HCT116 (cell line): ENCODE measurements around the gene EYA4. TPM values are rescaled to one million over a fixed set of nuclear protein-coding genes. Genes with fewer than 3 reads are reported as not detected.

ENCODE experiments used
- ATAC-seq: fragments of 200-7000 bp; cut with Tn5 transposase; 2 replicates; pipeline ENCODE4 v1.9.1; 2020; ENCODE audit warnings: mild to moderate bottlenecking, moderate library complexity
- BruUV-seq: library from RNA; stranded (reverse); fragments of 400-500 nt; replicated peaks from 2 replicates; lab custom pipeline; 2021; lab: Mats Ljungman, UMichigan
- CTCF ChIA-PET: fragments of 300-600 bp; sonication (Branson Sonifier 250); formaldehyde crosslinking; loops from one replicate; lab custom pipeline; 2021; ENCODE audit warnings: antibody characterized with exemption; lab: Charles Lee
- POLR2A ChIA-PET: fragments of 300-600, 350-600 bp; sonication (Branson Sonifier 250); formaldehyde crosslinking; loops from one replicate; lab custom pipeline; 2021; ENCODE audit warnings: antibody characterized with exemption; lab: Charles Lee
- RAD21 ChIA-PET, 2 experiments: fragments of 300-600 bp; sonication (Branson Sonifier 250); formaldehyde crosslinking; loops; one replicate each; lab custom pipeline; 2023; ENCODE audit warnings: low total read pairs in 2 of 2; ENCODE audit not compliant: uncharacterized antibody in 2 of 2, unreplicated experiment in 2 of 2, low non-redundant PET in 1 of 2; lab: Charles Lee
- DNase-seq: peaks from one replicate; pipeline ENCODE4 v3.0.0-alpha.2; 2010; ENCODE audit warnings: low read depth, low spot score
- H2AFZ ChIP-seq: fragments of 200-600 bp; shearing (Covaris generic), sonication (generic); 2 replicates; pipeline ENCODE4 v1.6.1; 2017; ENCODE audit warnings: low read depth, mixed run types, mixed read lengths, antibody characterized with exemption, low read length; ENCODE audit not compliant: poor library complexity, severe bottlenecking
- H3K27ac ChIP-seq: 2 replicates; pipeline ENCODE4 v1.5.1; 2012; ENCODE audit warnings: low read depth, low read length
- H3K27me3 ChIP-seq: fragments of 200-600 bp; sonication (generic); 2 replicates; pipeline ENCODE4 v1.6.1; 2016; ENCODE audit warnings: mixed run types, low read length, mixed read lengths; ENCODE audit not compliant: insufficient read depth
- H3K36me3 ChIP-seq, 2 experiments: fragments of 200-500 bp in 1 of 2; fragments of 200-600 bp in 1 of 2; sonication (Bioruptor generic) in 1 of 2; sonication (generic) in 1 of 2; 2 replicates each; pipeline versions ENCODE4 v1.5.1 to v1.6.1; 2014 to 2016; ENCODE audit warnings: low read length in 2 of 2, inconsistent platforms in 1 of 2, mixed read lengths in 1 of 2, mixed run types in 1 of 2; ENCODE audit not compliant: insufficient read depth in 2 of 2, control insufficient read depth in 1 of 2
- H3K4me1 ChIP-seq, 2 experiments: fragments of 200-600 bp in 1 of 2; sonication (generic) in 1 of 2; 2 replicates each; pipeline versions ENCODE4 v1.5.1 to v1.6.1; 2012 to 2017; ENCODE audit warnings: low read length in 2 of 2, inconsistent platforms in 1 of 2, mild to moderate bottlenecking in 1 of 2, mixed read lengths in 1 of 2, mixed run types in 1 of 2, moderate library complexity in 1 of 2; ENCODE audit not compliant: insufficient read depth in 2 of 2, control insufficient read depth in 1 of 2
- H3K4me2 ChIP-seq: fragments of 200-600 bp; sonication (generic); 2 replicates; pipeline ENCODE4 v1.6.1; 2017; ENCODE audit warnings: mixed run types, low read length, mixed read lengths
- H3K4me3 ChIP-seq, 2 experiments: fragments of 200-600 bp in 1 of 2; sonication (generic) in 1 of 2; replicated peaks in 1 of 2; 2 replicates each; pipeline ENCODE4 v1.5.1; 2011 to 2016; ENCODE audit warnings: low read length in 2 of 2, control low read depth in 1 of 2, low read depth in 1 of 2, mild to moderate bottlenecking in 1 of 2, mixed read lengths in 1 of 2, mixed run types in 1 of 2
- H3K79me2 ChIP-seq: fragments of 200-600 bp; sonication (generic); 2 replicates; pipeline ENCODE4 v1.6.1; 2017; ENCODE audit warnings: mild to moderate bottlenecking, mixed run types, low read length, moderate library complexity, mixed read lengths; ENCODE audit not compliant: insufficient read depth
- H3K9ac ChIP-seq: fragments of 200-600 bp; sonication (generic); 2 replicates; pipeline ENCODE4 v1.6.1; 2016; ENCODE audit warnings: low read length, mixed read lengths
- H3K9me2 ChIP-seq: fragments of 200-600 bp; sonication (generic), shearing (Covaris generic); 2 replicates; pipeline ENCODE4 v1.6.1; 2017; ENCODE audit warnings: mixed run types, mild to moderate bottlenecking, moderate library complexity; ENCODE audit not compliant: insufficient read depth
- H3K9me3 ChIP-seq, 2 experiments: fragments of 200-500 bp in 1 of 2; fragments of 200-600 bp in 1 of 2; sonication (Bioruptor generic) in 1 of 2; sonication (generic) in 1 of 2; 2 replicates each; pipeline ENCODE4 v1.6.1; 2014 to 2017; ENCODE audit warnings: low read length in 2 of 2, mixed read lengths in 2 of 2, inconsistent platforms in 1 of 2, low read depth in 1 of 2, mild to moderate bottlenecking in 1 of 2, mixed run types in 1 of 2, moderate library complexity in 1 of 2; ENCODE audit not compliant: control insufficient read depth in 1 of 2, insufficient read depth in 1 of 2
- H4K20me1 ChIP-seq: fragments of 200-600 bp; sonication (generic), shearing (Covaris generic); 2 replicates; pipeline ENCODE4 v1.6.1; 2017; ENCODE audit warnings: mixed run types, mild to moderate bottlenecking, moderate library complexity; ENCODE audit not compliant: insufficient read depth
- CBX3 ChIP-seq: IDR thresholded peaks from 2 replicates; pipeline ENCODE4 v1.6.1; 2012; ENCODE audit warnings: low read depth
- CEBPB ChIP-seq: IDR thresholded peaks from 2 replicates; pipeline ENCODE4 v1.6.1; 2012; ENCODE audit warnings: low read depth
- EGR1 ChIP-seq: IDR thresholded peaks from 2 replicates; pipeline ENCODE4 v1.6.1; 2012; ENCODE audit warnings: low read depth
- ELF1 ChIP-seq: IDR thresholded peaks from 2 replicates; pipeline ENCODE4 v1.6.1; 2012; ENCODE audit warnings: low read depth, borderline replicate concordance
- EZH2 ChIP-seq: fragments of 200-600 bp; sonication (generic); IDR thresholded peaks from 2 replicates; pipeline ENCODE4 v1.6.1; 2017; ENCODE audit warnings: antibody characterized with exemption, mixed run types
- JUND ChIP-seq: IDR thresholded peaks from 2 replicates; pipeline ENCODE4 v1.6.1; 2012
- POLR2A ChIP-seq: IDR thresholded peaks from 2 replicates; pipeline ENCODE4 v1.7.0; 2011; ENCODE audit warnings: borderline replicate concordance; ENCODE audit not compliant: insufficient read depth, insufficient read length; ENCODE audit errors: extremely low read depth
- POLR2AphosphoS5 ChIP-seq: IDR thresholded peaks from 2 replicates; pipeline ENCODE4 v1.6.1; 2011; ENCODE audit warnings: mild to moderate bottlenecking, low read depth, low read length, moderate library complexity
- RAD21 ChIP-seq: IDR thresholded peaks from 2 replicates; pipeline ENCODE4 v1.6.1; 2012; ENCODE audit warnings: low read depth, mild to moderate bottlenecking
- SIN3A ChIP-seq: IDR thresholded peaks from 2 replicates; pipeline ENCODE4 v1.6.1; 2012; ENCODE audit warnings: low read depth
- SP1 ChIP-seq: IDR thresholded peaks from 2 replicates; pipeline ENCODE4 v1.6.1; 2012; ENCODE audit warnings: low read depth
- SRF ChIP-seq: IDR thresholded peaks from 2 replicates; pipeline ENCODE4 v1.6.1; 2012; ENCODE audit warnings: low read depth
- TCF7L2 ChIP-seq: IDR thresholded peaks from 2 replicates; pipeline ENCODE4 v1.7.0; 2011; ENCODE audit warnings: borderline replicate concordance, inconsistent platforms; ENCODE audit not compliant: insufficient read depth, insufficient read length; ENCODE audit errors: extremely low read depth
- YY1 ChIP-seq: IDR thresholded peaks from 2 replicates; pipeline ENCODE4 v1.6.1; 2011; ENCODE audit warnings: low read length, low read depth, moderate library complexity, mild to moderate bottlenecking; ENCODE audit not compliant: insufficient replicate concordance; ENCODE audit errors: extremely low read depth
- ZFX ChIP-seq: fragments of 450-650 bp; IDR thresholded peaks from 2 replicates; pipeline ENCODE4 v1.6.1; 2017
- ZNF274 ChIP-seq: fragments of 200-500 bp; sonication (Bioruptor generic); IDR thresholded peaks from 2 replicates; pipeline ENCODE4 v1.6.1; 2014; ENCODE audit warnings: mild to moderate bottlenecking, low read depth, low read length, inconsistent platforms
- intact Hi-C: fragments of 100-400 bp; cut with micrococcal nuclease; formaldehyde crosslinking; loops from 2 replicates; pipeline ENCODE4 v1.10.0; 2022
- total RNA-seq: library from RNA; stranded (reverse); gene quantifications from one replicate; pipeline ENCODE4 v1.2.1, GENCODE V29; 2021; ENCODE audit not compliant: unreplicated experiment
- TF ChIP-seq, protein P1 (sequence below): IDR thresholded peaks from 2 replicates; pipeline ENCODE4 v1.6.1; 2012; ENCODE audit warnings: low read depth
- TF ChIP-seq, protein P2 (sequence below): IDR thresholded peaks from 2 replicates; pipeline ENCODE4 v1.6.1; 2012
- TF ChIP-seq, protein P3 (sequence below): IDR thresholded peaks from 2 replicates; pipeline ENCODE4 v1.6.1; 2012
- TF ChIP-seq, protein P4 (sequence below): IDR thresholded peaks from 2 replicates; pipeline ENCODE4 v1.6.1; 2011; ENCODE audit warnings: mild to moderate bottlenecking, low read length, moderate library complexity; ENCODE audit not compliant: insufficient replicate concordance; ENCODE audit errors: extremely low read depth

EYA4 gene
- total RNA-seq, 1 experiment from 2014 or later = not detected

DNA sequence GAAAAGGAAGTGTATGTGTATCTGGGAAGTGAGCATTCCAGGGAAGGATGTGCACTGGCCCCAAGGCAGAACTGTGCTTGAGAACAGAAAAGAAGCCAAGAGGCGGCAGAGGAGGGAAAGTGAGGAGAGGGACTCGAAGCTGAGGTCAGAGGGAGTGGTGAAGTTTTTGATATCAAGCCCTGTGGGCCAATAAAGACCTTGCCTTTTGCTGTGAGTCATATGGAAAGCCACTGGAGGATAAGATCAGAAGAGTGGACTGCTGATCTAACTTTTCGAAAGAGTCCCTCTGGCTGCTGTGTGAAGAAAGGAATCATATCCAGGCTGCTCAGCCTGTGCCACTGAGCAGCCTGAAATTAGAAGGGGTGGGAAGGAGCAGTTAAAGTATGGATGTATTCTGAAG lies 99.4 kb downstream of the EYA4 start:
- CTCF ChIA-PET = no interaction called here
- no peak overlapping the region for H3K4me2 ChIP-seq
- DNase-seq = no peak
- no TSS peak for BruUV-seq
- H3K4me3 ChIP-seq = no peak overlapping the region
- RAD21 ChIA-PET = no interaction called here
- intact Hi-C loops = no loop called here
- H3K79me2 ChIP-seq = no peaks in the 10 kb centered on the region
- no peaks in the 10 kb centered on the region for H3K9me2 ChIP-seq
- no peak overlapping the region for H3K27ac ChIP-seq
- H2AFZ ChIP-seq = no peak overlapping the region
- no peaks in the 10 kb centered on the region for H3K36me3 ChIP-seq
- ATAC-seq = no peak
- no peak overlapping the region for H3K9ac ChIP-seq
- no peak for TF ChIP-seq SP1
- TF ChIP-seq, protein P1, sequence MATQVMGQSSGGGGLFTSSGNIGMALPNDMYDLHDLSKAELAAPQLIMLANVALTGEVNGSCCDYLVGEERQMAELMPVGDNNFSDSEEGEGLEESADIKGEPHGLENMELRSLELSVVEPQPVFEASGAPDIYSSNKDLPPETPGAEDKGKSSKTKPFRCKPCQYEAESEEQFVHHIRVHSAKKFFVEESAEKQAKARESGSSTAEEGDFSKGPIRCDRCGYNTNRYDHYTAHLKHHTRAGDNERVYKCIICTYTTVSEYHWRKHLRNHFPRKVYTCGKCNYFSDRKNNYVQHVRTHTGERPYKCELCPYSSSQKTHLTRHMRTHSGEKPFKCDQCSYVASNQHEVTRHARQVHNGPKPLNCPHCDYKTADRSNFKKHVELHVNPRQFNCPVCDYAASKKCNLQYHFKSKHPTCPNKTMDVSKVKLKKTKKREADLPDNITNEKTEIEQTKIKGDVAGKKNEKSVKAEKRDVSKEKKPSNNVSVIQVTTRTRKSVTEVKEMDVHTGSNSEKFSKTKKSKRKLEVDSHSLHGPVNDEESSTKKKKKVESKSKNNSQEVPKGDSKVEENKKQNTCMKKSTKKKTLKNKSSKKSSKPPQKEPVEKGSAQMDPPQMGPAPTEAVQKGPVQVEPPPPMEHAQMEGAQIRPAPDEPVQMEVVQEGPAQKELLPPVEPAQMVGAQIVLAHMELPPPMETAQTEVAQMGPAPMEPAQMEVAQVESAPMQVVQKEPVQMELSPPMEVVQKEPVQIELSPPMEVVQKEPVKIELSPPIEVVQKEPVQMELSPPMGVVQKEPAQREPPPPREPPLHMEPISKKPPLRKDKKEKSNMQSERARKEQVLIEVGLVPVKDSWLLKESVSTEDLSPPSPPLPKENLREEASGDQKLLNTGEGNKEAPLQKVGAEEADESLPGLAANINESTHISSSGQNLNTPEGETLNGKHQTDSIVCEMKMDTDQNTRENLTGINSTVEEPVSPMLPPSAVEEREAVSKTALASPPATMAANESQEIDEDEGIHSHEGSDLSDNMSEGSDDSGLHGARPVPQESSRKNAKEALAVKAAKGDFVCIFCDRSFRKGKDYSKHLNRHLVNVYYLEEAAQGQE = no peak
- no peak for TF ChIP-seq POLR2A
- TF ChIP-seq CBX3 = no peak
- TF ChIP-seq, protein P2, sequence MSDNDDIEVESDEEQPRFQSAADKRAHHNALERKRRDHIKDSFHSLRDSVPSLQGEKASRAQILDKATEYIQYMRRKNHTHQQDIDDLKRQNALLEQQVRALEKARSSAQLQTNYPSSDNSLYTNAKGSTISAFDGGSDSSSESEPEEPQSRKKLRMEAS = no peak
- no peak for TF ChIP-seq RAD21
- no peak for TF ChIP-seq CEBPB
- no peak for TF ChIP-seq ZFX
- TF ChIP-seq ZNF274 = no peak
- no peak for TF ChIP-seq EZH2
- no peak for TF ChIP-seq EGR1
- no peak for TF ChIP-seq TCF7L2
- TF ChIP-seq ELF1 = no peak
- TF ChIP-seq SRF = no peak
- TF ChIP-seq YY1 = no peak
- TF ChIP-seq POLR2AphosphoS5 = no peak
- TF ChIP-seq, protein P3, sequence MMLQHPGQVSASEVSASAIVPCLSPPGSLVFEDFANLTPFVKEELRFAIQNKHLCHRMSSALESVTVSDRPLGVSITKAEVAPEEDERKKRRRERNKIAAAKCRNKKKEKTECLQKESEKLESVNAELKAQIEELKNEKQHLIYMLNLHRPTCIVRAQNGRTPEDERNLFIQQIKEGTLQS = no peak
- TF ChIP-seq, protein P4, sequence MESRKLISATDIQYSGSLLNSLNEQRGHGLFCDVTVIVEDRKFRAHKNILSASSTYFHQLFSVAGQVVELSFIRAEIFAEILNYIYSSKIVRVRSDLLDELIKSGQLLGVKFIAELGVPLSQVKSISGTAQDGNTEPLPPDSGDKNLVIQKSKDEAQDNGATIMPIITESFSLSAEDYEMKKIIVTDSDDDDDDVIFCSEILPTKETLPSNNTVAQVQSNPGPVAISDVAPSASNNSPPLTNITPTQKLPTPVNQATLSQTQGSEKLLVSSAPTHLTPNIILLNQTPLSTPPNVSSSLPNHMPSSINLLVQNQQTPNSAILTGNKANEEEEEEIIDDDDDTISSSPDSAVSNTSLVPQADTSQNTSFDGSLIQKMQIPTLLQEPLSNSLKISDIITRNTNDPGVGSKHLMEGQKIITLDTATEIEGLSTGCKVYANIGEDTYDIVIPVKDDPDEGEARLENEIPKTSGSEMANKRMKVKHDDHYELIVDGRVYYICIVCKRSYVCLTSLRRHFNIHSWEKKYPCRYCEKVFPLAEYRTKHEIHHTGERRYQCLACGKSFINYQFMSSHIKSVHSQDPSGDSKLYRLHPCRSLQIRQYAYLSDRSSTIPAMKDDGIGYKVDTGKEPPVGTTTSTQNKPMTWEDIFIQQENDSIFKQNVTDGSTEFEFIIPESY = no peak
- TF ChIP-seq JUND = no peak
- no peak for TF ChIP-seq SIN3A
- H3K27me3 ChIP-seq = no peaks in the 10 kb centered on the region; the same call in 1 of the 2 replicates
- H3K4me1 ChIP-seq = no peaks in the 10 kb centered on the region
- no peaks in the 10 kb centered on the region for H4K20me1 ChIP-seq
- POLR2A ChIA-PET = no interaction called here
- no peaks in the 10 kb centered on the region for H3K9me3 ChIP-seq
